HG02623 (cell line): Measurements from ENCODE around the gene THADA.
"Not testable (repeated sequence)": the region's sequence is repeated elsewhere in the genome, so short reads cannot be mapped to it uniquely, and the experiment has no call there.

ENCODE experiments used
- ATAC-seq: cut with Tn5 transposase; IDR thresholded peaks from one replicate; pipeline ENCODE4 v1.9.1; 2021; ENCODE audit warnings: moderate library complexity; ENCODE audit not compliant: unreplicated experiment

Gene THADA

GRCh38 chr2:43284347-43284746 is 311.5 kb downstream of the THADA start:
- not testable (repeated sequence) for ATAC-seq

- no peak for ATAC-seq
Observed at GRCh38 chr2:43280994-43281393, 314.8 kb downstream of the THADA start.

GRCh38 chr2:43279317-43279840 is 316.5 kb downstream of the THADA start:
- ATAC-seq = no peak

GRCh38 chr2:43278564-43279220 is 317.1 kb downstream of the THADA start:
- ATAC-seq = no peak

GRCh38 chr2:43276962-43277391 is 318.9 kb downstream of the THADA start:
- ATAC-seq = no peak

GRCh38 chr2:43276266-43276941 is 319.4 kb downstream of the THADA start:
- ATAC-seq = no peak

- no peak for ATAC-seq
Observed at GRCh38 chr2:43274721-43275120, 321.1 kb downstream of the THADA start.

- no peak for ATAC-seq
Observed at GRCh38 chr2:43274055-43274454, 321.8 kb downstream of the THADA start.

GRCh38 chr2:43273529-43273928 is 322.3 kb downstream of the THADA start:
- ATAC-seq = no peak

- no peak for ATAC-seq
Observed at GRCh38 chr2:43270930-43271615, 324.8 kb downstream of the THADA start.

- no peak for ATAC-seq
Observed at GRCh38 chr2:43270461-43270860, 325.4 kb downstream of the THADA start.

GRCh38 chr2:43269706-43270105 is 326.1 kb downstream of the THADA start:
- ATAC-seq = peak; percentile 30

- no peak for ATAC-seq
Observed at GRCh38 chr2:43269074-43269572, 326.7 kb downstream of the THADA start.

- ATAC-seq = no peak
Observed at GRCh38 chr2:43268066-43268953, 327.5 kb downstream of the THADA start.

- ATAC-seq = no peak
Observed at GRCh38 chr2:43267381-43267780, 328.5 kb downstream of the THADA start.

GRCh38 chr2:43266711-43267111 is 329.1 kb downstream of the THADA start:
- no peak for ATAC-seq

GRCh38 chr2:43265421-43265820 is 330.4 kb downstream of the THADA start:
- no peak for ATAC-seq

- ATAC-seq = no peak
Observed at GRCh38 chr2:43265001-43265400, 330.8 kb downstream of the THADA start.

- no peak for ATAC-seq
Observed at GRCh38 chr2:43262951-43263350, 332.9 kb downstream of the THADA start.

- no peak for ATAC-seq
Observed at GRCh38 chr2:43262239-43262638, 333.6 kb downstream of the THADA start.

- no peak for ATAC-seq
Observed at GRCh38 chr2:43259512-43259911, 336.3 kb downstream of the THADA start.
